Esophagus mucosa (tissue), 1 donor: ENCODE data around the gene MFF. TPM values are rescaled to one million over a fixed set of nuclear protein-coding genes. Genes with fewer than 3 reads are reported as not detected.
A peak's percentile ranks its signal among the peaks of the same experiment; 100 is the strongest.

Experiments
- ATAC-seq: fragments of 200-7000 bp; cut with Tn5 transposase; one replicate; pipeline ENCODE4 v1.9.1; 2020
- total RNA-seq: library from RNA; stranded (reverse); gene quantifications from one replicate; pipeline ENCODE4 v1.2.4, GENCODE V29; 2023
- donor health status: DM: yes; HTN: yes; CAD: no.

The MFF gene, protein sequence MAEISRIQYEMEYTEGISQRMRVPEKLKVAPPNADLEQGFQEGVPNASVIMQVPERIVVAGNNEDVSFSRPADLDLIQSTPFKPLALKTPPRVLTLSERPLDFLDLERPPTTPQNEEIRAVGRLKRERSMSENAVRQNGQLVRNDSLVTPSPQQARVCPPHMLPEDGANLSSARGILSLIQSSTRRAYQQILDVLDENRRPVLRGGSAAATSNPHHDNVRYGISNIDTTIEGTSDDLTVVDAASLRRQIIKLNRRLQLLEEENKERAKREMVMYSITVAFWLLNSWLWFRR
- 45.7 TPM for total RNA-seq

DNA sequence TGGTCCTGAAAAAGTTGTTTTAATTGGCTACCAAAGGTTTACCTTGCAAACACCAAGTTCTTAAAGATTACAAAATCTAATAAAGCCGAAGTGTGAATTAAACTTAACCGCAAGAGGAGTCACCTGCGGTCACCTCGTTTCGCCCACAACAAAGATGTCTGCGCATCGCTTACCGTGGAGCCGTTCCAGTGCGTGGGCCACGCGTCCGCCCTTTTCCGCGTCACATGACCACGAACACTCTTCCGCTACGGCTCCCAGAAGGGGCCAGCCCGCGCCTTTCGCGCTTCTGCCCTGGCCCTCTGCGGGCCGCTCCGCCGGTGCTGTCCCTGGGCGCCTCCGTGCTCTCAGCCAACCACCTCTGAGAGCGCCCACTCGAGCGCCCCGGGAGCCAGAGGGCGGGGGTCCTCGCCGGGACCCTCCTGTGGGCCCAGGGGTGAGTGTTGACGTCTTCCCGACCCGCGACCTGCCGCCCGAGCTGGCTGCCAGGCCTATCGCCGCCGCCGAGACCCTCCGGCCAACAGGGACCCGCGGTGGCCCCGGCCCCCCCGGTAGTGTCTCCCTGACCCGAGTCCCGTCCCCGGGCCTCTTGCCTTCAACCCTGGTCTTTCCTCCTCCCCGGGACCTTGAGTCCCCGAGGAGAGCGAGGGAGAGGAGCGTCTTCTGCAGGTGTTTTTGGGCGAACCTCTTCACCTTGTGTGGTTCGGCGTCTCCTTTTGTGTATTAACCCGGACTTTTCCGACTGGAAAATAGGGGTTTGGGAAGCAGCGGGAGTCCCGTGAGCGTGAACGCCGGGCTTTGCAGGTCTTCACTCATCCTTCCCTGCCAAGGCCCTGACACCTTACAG is at the start of gene MFF:
Gene MFF, plus strand, starts transcription at position 257 of the 844 bp plus-strand sequence. CDS start 5,415 bp downstream, outside the sequence.
- peak; percentile 100 for ATAC-seq

DNA sequence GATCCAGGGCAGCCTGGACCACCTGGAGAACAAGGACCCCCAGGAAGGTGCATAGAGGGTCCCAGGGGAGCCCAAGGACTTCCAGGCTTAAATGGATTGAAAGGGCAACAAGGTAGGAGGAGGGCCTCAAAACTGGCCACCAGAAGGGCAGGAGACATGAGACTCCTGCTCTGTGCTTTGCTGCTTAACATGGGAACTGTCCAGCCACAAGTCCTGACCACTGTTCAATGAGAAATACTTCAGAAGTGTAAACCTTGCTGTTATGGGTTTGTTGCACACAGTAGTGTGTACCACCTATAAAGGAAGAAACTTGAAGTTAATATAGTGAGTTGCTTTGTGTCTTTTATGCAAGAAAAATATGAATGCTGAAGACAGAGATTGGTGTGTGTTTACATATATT is 44.2 kb upstream of the MFF start:
- ATAC-seq = no peak

DNA sequence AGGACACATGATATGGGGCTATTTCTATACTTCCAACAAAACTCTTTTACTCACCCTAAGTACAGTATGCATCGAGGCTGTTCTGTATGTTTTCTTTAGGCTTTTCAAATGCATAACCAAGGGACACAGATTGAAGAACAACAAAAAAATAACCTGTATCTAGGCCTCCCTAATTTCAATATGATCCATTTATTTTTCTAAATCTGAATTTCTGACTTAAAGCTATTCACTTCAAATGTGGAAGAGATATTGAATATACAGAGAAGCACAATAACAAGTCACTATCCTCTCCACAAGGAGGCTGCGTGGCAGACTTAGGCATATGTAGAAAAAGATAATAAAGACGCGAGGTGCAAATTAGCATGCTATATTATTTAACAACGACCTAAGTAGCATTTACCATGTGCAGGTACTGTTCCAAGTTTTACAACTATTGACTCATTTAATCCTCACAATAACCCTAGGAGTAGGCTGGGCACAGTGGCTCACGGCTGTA is 39.3 kb upstream of the MFF start:
- ATAC-seq = no peak

DNA sequence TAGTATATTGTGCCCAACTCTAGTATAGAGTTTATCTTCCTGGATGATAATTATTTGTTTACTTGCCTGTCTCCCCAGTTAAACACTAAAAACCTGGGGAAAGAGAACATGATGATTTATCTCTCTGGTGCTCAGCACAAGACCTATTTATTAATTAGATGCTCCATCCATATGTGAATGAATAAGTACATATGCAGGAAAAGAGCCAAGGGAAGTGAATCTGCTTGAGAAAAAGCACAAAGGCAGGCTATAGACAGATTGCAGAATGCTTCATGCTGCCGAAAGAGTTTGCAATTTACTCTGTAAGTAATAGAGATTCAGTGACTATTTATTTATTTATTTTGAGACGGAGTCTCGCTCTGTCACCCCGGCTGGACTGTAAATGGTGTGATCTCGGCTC is 37.3 kb upstream of the MFF start:
- ATAC-seq = no peak

DNA sequence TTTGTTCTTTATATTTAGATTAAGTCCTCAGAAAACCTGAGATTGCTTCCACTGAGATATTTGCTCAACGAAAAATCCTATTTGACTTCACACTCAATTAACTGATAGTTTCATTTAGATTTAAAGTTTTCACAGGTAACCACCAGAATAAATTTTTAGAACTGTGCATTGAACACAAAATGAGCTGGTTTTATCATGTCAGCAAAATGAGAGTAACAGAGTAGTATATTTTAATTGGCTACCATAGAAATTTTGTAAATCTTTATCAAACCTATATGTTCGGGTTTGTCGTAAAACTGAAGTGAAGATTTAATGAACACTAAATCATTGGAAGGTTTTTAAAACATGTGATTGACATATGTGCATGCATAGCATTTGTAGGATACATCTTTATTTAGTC is 32.7 kb upstream of the MFF start:
- no peak for ATAC-seq

DNA sequence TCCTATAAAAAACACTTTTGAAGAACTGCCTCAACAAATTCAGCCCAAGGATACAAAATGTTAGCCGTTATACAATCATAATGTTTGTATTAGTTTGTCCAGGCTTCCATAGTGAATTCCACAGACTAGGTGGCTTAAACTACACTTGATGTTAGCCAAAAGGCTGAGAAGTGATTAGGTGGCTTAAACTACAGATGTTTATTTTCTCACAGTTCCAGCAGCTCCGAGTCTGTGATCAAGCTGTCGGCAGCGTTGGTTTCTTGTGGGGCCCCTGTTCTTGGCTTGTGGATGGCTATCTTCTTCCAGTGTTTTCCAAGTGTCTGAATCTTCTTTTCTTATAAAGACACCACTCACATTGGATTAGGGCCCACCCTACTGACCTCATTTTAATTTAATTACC is 31.5 kb upstream of the MFF start:
- no peak for ATAC-seq

DNA sequence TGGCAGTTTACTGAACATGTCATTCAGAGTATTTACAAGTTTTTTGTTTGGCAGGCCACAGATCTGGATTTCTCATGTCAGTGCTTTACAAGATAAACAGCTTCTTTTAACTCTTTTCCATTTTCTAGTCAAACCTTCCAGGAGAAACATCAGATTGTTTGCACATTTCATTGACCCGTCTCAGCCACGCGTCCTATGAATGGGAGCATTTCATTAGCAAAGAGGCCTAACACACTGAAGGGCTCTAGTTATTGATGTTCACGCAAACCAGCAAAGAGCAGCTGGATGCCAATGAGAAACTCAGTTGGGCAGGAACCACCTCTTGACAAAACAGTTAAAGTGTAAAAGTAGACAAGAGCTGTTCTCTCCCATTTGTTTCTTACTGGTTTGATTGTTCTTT is 29.2 kb upstream of the MFF start:
- ATAC-seq = no peak

DNA sequence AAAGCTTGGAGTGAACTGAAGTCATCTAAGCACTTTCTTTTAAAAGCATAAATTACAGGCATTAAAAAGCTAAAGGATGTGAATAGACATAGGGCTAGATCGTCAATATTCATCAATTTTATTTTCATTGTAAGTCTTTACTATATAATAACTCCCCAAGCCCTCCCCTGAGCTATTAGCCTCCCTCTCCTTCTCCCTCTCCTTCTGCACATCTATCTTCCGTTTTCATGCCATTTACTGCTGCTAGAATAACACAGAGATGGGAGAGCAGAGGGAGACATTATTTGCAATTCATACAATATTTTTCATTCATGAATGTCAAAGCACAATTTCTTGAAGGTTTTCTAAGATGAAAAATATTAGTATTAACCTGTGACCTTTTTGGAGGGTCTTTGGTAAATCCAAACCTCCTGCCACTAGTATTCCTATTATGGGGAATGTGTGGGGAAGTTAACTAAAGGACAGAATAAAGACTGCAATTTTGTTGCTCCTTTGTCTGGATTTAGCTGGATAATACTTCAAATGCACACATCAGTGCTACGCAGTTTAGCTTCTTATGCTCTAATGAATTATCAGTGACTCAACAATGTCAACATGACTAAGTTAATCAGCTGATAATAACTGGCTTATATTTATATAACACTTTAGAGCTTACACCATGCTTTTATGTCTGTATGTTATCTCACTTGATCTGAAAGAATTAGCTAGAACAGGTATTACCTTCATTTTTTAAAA is 28.2 kb upstream of the MFF start:
- ATAC-seq = peak; percentile 41

DNA sequence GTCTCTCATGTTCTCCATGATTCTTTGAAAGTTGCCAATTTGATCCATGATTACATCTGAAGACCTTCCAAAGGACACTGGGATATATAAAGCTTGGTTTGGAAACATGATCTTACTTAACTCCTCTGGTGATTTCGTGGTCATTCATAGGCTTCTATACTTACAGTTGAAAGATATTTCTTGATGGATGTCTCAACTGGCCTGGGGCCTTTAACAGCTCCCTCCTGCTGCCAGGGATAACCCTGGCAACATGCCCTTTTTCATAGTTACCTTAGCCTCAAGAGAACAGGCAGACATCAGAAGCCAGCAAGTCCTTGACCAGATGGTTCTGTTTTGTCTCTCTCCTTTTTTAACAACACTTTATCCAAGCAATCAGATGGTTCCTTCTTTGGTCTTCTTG is 23.5 kb upstream of the MFF start:
- ATAC-seq = no peak

DNA sequence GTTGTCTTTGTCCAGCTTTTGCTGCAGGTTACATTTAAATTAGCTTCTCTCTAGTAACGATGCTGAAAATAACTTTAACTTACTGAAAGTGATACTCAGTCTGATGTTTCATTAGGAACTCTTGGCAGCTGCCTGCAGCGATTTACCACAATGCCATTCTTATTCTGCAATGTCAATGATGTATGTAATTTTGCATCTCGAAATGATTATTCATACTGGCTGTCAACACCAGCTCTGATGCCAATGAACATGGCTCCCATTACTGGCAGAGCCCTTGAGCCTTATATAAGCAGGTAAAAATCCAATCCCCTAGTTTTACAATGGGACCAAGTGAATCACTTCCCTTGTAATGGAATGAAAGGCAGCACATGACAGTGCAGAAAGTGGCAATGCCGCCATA is 16.3 kb upstream of the MFF start:
- peak; percentile 88 for ATAC-seq

DNA sequence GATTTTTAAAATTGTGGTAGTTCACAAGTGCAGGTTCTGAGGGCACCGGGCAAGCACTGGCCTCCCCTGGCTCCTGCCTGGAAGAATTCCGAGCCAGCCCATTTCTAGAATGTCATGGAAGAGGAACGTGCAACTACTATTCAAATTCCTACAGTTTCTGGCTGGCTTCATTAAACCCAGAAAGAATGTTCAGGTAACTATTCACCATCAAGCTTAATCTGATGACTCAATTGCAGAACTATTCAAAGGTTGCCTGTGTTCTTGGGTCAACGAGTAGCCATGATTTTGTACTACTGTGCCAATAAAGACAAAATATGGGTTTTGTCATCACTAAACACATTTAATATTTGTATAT is 14.3 kb upstream of the MFF start:
- no peak for ATAC-seq

DNA sequence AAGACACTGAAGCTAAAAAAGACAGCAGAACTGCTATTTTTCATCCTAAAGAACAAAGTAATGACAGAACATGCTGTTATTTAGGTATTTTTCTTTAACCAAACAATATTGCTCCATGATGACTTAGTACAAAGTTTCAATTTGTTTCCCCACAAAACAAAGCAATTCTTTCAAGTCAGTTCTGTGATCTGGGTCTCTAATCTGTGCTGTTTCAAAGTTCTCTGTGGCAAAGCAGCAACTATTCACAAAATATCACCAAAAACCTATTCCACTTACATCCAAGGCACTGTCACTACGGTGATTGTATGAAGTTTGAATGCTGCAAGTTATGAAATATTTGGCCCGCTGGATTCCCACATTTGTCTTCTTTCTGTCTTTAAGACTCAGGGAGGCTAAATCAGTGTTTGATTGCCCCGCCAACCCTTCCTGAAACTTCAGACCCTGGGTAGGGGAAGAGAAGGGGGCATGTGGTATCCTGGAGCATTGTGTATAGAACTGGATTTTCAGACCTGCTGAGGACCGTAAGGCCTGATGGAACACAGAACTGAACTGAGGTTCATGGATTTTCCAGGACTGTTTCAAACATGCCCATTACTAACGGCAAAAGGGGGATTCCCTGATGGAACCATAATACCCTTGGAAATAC is 13.1 kb upstream of the MFF start:
- no peak for ATAC-seq

DNA sequence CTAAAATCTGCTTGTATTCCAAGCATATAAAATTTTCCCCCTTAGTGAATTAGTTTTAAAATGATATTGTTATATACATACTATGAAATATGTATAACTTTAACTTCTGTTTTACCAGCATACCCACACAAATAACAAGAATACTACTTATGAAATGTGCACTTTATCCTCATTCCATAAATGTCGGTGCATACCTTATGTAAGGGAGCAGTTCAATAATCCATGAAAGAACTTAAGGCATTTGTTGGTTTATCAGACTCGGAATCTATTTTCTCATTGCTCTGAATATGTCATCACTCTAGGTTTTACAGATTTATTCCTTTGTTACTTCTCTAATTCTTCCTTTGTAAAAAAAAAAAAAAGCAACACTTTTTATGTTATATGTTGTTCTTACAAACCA is 12.5 kb upstream of the MFF start:
- ATAC-seq = no peak

DNA sequence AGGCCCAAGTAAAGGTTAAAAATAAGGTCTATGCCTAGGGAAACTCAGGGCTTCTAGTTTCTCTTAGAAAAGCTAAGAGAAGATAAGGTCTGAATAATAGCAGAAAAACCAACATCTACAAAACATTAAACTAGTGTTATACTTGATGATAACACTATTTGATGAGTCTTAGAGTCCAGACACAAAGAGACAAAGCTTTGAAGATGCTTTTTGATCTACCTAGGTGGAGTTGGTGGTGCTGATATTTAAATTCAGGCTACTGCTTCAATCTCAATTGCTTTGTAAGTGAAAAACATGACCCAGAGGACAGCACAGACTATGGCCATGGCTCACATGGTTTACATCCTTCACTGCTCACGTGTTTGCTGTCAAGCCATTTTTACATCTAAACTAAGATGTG is 11.7 kb upstream of the MFF start:
- no peak for ATAC-seq

DNA sequence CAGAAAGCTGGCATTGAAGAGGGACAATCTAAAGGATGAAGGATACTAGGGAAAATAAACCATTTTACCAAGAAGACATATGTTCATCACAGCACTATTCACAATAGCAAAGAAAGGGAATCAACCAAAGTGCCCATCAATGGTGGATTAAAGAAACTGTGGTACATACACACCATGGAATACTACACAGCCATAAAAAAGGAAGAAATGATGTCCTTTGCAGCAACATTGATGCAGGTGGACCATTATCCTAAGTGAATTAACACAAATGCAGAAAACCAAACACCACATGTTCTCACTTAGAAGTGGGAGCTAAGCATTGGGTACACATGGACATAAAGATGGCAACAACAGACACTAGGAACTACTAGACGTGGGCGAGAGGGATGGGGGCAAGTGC is 7.2 kb upstream of the MFF start:
- no peak for ATAC-seq

DNA sequence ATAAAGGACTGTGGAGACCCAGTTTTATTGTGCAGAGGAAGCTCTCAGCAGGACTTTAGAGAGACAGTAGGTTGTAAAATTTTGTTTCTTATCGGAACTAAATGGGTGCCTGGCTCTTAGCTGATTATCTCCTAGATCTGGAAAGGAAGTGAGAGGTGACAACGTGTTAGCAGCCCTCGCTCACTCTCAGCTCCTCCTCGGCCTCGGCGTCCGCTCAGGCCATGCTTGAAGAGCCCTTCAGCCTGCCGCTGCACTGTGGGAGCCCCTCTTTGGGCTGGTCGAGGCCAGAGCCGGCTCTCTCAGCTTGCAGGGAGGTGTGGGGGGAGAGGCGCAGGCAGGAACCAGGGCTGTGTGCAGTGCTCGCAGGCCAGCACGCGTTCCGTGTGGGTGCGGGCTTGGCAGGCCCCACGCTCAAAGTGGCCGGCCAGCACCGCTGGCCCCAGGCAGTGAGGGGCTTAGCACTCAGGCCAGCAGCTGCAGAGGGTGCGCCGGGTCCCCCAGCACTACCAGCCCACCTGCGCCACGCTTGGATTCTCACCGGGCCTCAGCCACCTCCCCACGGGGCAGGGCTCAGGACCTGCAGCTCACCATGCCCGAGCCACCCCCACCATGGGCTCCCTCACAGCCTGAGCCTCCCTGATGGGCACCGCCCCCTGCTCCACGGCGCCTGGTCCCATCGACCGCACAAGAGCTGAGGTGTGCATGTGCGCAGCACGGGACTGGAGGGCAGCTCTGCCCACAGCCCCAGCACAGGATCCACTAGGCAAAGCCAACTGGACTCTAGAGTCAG is 4.6 kb upstream of the MFF start:
- no peak for ATAC-seq

DNA sequence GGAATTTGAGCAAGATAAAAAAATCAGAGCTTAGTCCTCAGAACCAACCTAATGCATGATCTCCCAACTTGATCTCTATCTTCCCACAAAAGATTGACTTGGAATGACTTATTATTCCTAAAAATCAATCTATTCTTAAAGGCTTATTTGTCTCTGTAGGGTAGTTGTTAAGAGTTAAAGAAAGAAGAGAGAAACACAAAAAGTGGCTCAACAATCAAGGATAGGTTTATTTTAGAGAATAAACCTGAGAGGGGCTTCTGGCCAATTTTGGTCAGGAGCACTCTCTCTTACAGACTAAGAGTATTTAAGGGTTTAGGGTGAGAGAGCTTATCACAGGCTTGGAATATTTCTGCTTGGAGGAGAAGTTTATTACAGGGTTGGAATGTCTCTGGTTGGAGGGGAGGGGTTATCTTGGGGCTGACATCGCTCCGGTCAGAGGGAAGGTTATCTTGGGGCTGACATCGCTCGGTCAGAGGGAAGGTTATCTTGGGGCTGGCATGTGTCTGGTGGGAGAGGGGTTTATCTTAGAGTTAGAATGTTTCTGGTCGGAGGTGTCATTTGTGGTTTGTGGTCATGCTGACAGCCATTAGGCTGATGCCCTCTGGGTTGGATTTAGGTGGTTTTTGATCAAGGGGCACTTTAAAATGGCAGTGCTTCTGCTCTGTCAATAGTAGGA is 2.4 kb upstream of the MFF start:
- ATAC-seq = no peak

DNA sequence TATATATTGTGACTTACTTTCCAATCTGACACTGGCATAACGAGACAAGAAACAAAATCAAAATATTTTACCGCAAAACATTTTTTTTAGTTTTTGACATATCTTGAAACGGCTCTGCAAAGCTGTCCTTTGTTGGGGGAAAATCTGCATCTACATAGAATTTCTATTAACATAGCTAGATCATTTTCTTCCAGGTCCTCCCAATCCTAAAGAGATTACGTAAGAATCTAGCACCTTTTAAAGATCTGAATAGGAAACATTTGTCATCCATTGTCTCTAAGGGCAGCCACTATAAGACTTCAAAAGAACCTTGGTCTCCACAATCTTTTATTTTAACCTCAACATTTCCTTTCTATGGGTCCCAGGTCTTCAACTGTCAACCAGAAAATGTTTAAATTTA is 1.2 kb upstream of the MFF start:
- no peak for ATAC-seq

DNA sequence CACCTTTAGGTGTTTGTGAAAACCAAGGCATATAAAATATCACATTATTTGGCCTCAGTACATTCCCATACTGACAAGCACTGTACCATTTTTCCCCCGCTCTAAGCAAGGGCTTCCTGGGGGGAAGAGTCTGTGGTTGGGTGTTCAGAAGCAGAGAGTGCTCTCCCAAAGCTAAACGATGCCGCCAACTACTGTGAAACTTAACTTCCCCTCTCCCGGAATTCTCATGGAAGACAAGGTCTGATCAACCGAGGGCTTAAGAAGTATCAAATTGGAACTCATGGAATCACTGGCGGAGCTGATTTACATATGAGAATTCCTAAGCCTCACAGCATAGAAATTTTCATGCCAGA is 433 bp upstream of the MFF start:
- peak; percentile 29 for ATAC-seq

DNA sequence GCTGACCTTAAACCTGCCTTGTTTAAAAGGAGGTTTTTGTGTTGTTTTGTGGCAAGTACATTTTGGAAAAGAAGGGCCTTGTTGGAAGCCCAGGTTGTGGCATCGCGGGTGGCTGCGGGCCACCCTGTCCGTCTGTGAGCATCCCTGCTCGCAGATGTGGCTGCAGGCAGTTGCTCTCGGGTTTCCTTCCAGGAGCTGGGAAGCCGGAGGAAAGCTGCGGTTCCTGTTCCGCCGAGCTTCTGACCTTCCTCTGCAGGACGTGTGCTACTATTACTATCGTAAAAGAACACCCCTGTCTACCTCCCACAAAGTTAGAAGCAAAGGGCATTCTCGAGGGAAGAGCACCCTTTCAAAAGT is 766 bp downstream of the MFF start:
- peak; percentile 24 for ATAC-seq

DNA sequence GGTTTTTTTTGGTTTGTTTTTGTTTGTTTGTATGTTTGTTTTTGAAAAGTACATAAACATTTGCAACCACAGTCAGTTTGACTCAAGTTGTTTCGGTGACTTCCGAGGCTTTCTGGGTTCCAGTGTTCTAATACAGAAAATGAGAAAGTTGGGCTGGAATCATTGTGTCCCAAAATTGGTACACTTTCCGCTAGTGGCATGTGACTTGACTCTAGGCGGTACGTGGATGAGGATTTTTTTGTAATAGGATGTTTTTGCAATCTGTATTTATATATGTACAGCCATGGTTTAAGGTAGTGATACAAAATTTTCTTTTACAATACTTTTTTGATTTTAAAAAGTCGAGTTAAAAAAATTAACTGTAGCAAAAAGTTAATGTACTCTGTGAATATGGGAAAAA is 1.7 kb downstream of the MFF start:
- ATAC-seq = no peak

DNA sequence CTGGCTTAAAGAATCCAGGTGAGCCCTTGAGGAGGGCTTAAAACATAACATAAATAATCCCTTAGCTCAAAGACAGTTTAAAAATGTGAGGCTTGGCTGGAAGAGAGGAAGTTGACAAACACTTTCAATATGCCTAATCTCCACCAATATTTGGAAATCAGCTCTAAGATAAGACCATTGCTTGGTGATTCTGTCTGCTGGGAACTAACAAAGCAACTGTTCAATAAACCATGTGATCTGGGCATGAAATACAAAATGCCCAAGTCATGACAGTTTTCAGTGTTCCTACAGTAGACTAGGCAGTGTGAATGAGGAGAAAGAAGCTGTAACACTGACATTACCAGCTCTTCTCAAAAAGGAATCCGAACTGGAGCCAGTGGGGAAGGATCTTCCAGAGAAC is 10.7 kb downstream of the MFF start:
- ATAC-seq = no peak
